GM18499 (cell line): ENCODE data around the gene STX3.
A peak's percentile ranks its signal among the peaks of the same experiment; 100 is the strongest.
"Not testable (repeated sequence)": the region's sequence is repeated elsewhere in the genome, so short reads cannot be mapped to it uniquely, and the experiment has no call there.

Experiments used
- ATAC-seq: cut with Tn5 transposase; IDR thresholded peaks from one replicate; pipeline ENCODE4 v1.9.1; 2021; ENCODE audit warnings: moderate number of reproducible peaks; ENCODE audit not compliant: insufficient read depth, unreplicated experiment

Gene STX3

GRCh38 chr11:59822989-59823566 lies 67.9 kb downstream of the STX3 start:
- peak; percentile 86 for ATAC-seq

GRCh38 chr11:59829358-59829757 lies 74.2 kb downstream of the STX3 start:
- no peak for ATAC-seq

GRCh38 chr11:59833602-59834001 lies 78.4 kb downstream of the STX3 start:
- ATAC-seq: no peak

- ATAC-seq: no peak
Observed at GRCh38 chr11:59839615-59840014, 84.4 kb downstream of the STX3 start.

GRCh38 chr11:59841514-59841913 lies 86.3 kb downstream of the STX3 start:
- no peak for ATAC-seq

GRCh38 chr11:59842316-59842715 lies 87.1 kb downstream of the STX3 start:
- no peak for ATAC-seq

GRCh38 chr11:59845399-59845798 lies 90.2 kb downstream of the STX3 start, which contains the start of gene CBLIF:
CBLIF (minus strand) TSS chr11:59845499; CDS start chr11:59845453, 46 bp downstream.
- no peak for ATAC-seq

GRCh38 chr11:59846556-59846955 lies 91.4 kb downstream of the STX3 start:
- no peak for ATAC-seq

- ATAC-seq: no peak
Observed at GRCh38 chr11:59847626-59848025, 92.5 kb downstream of the STX3 start.

GRCh38 chr11:59848439-59848838 lies 93.3 kb downstream of the STX3 start:
- ATAC-seq: not testable (repeated sequence)

GRCh38 chr11:59849129-59849528 lies 94.0 kb downstream of the STX3 start:
- no peak for ATAC-seq

- not testable (repeated sequence) for ATAC-seq
Observed at GRCh38 chr11:59849551-59849950, 94.4 kb downstream of the STX3 start.

- not testable (repeated sequence) for ATAC-seq
Observed at GRCh38 chr11:59851416-59851815, 96.2 kb downstream of the STX3 start.

- ATAC-seq: no peak
Observed at GRCh38 chr11:59854871-59855270, 99.7 kb downstream of the STX3 start.
